HUDEP-2 (cell line): Measurements from ENCODE around the gene DCBLD1.
"Not testable (repeated sequence)": the region's sequence is repeated elsewhere in the genome, so short reads cannot be mapped to it uniquely, and the experiment has no call there.

Experiments
- DNase-seq, 76 experiments: peaks; one replicate each; lab custom pipeline; 2025; ENCODE audit not compliant: unreplicated experiment in 76 of 76; lab: John Stamatoyannopoulos, UW

DCBLD1 gene

GRCh38 chr6:117482240-117483003 lies at the start of gene DCBLD1:
DCBLD1 (plus strand) TSS chr6:117482674; CDS start chr6:117482782, 108 bp downstream.
- DNase-seq: peak in 69 of 76 experiments; percentile 21 to 89 (median 71)

- no peak for DNase-seq
Measured at GRCh38 chr6:117440706-117441525, 41.6 kb upstream of the DCBLD1 start.

- DNase-seq: no peak
Measured at GRCh38 chr6:117441824-117442264, 40.6 kb upstream of the DCBLD1 start.

- not testable (repeated sequence) for DNase-seq
Measured at GRCh38 chr6:117442313-117442712, 40.2 kb upstream of the DCBLD1 start.

- no peak for DNase-seq
Measured at GRCh38 chr6:117444600-117444999, 37.9 kb upstream of the DCBLD1 start.

GRCh38 chr6:117446861-117447260 lies 35.6 kb upstream of the DCBLD1 start:
- no peak for DNase-seq

- no peak for DNase-seq
Measured at GRCh38 chr6:117448011-117448410, 34.5 kb upstream of the DCBLD1 start.

- DNase-seq: no peak
Measured at GRCh38 chr6:117448732-117449485, 33.6 kb upstream of the DCBLD1 start.

GRCh38 chr6:117449549-117450439 lies 32.7 kb upstream of the DCBLD1 start:
- DNase-seq: peak in 34 of 76 experiments; percentile 1 to 57 (median 26)

- no peak for DNase-seq
Measured at GRCh38 chr6:117451671-117452070, 30.8 kb upstream of the DCBLD1 start.

- no peak for DNase-seq
Measured at GRCh38 chr6:117456250-117456649, 26.2 kb upstream of the DCBLD1 start.

GRCh38 chr6:117456998-117457397 lies 25.5 kb upstream of the DCBLD1 start:
- DNase-seq: no peak

GRCh38 chr6:117459204-117459944 lies 23.1 kb upstream of the DCBLD1 start:
- DNase-seq: no peak

GRCh38 chr6:117463762-117464665 lies 18.5 kb upstream of the DCBLD1 start:
- peak in 1 of 76 experiments; percentile 8 for DNase-seq

GRCh38 chr6:117464700-117465099 lies 17.8 kb upstream of the DCBLD1 start:
- no peak for DNase-seq

- no peak for DNase-seq
Measured at GRCh38 chr6:117465691-117466090, 16.8 kb upstream of the DCBLD1 start.

GRCh38 chr6:117467876-117468275 lies 14.6 kb upstream of the DCBLD1 start:
- no peak for DNase-seq

- DNase-seq: not testable (repeated sequence)
Measured at GRCh38 chr6:117468527-117468926, 13.9 kb upstream of the DCBLD1 start.
